Activated T-helper 9 cell treated with anti-CD3 and anti-CD28 coated beads, Interleukin-2, amount 50 U/mL, for 16 hours (primary cell): ENCODE data around the gene INAFM2.

Experiments
- DNase-seq: peaks from one replicate; pipeline ENCODE4 v3.0.0-alpha.2; 2020; ENCODE audit warnings: low read depth

The INAFM2 gene

DNA sequence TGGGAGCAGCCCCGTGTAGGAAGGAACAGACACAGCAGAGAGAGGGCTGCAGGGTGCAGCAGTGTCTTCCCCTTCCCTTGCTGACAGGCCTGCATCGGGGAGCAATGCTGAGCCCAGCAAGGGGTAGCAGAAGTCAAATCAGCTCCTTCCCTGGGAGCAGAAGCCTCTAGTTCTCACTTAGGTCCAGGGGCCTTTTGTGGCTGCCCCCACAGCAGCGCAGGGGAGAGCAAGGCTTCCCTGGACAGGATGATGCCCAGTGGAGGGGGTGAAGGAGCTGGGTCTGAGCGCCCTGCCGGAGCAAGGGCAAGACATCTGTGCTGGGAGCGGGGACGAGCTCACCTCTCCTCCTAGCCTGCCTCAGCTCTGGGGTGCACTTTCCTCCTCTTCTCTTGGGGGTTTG lies 16.6 kb upstream of the INAFM2 start:
- no peak for DNase-seq

DNA sequence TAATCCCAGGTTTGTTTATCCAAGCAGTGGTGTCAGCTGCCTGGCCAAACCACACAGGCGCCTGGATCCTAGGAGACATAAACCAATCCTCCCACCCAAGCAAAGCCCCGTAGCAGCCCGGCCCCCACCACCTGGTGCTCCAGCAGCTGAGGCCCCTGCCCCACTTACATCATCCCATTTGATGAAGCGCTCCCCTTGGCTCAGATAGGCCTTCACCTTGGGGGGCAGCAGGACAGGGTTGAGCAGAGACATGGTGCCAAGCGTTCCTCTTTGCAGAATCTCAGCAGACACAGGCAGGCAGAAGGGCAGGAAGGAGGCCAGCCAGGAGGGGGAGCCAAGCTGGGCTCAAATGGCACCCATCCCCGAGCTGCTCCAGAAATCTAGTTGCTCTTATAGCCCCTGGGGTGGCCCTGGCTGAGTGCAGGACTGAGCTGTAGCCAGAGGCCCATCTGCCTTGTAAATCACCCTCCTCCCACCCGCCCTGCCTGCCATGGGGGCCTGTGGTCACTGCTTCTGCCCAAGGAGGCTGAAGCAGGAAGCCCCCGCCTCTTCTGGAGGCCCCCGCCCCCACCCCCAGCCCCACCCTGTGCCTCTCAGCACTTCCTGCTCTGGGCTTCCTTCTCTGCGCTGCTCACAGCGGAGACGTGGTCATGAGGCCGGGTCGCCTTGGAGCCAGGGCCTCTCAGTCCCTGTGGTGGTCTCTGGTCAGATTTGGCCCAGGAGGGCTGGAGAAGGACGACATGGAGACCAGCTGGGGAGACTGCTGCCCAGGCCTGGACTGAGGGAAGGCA lies 15.9 kb upstream of the INAFM2 start, which contains the start of gene PLCB2:
Gene PLCB2, minus strand, starts transcription at position 515 of the 791 bp plus-strand sequence. Its CDS starts 263 bp downstream, at position 252.
- DNase-seq = peak; percentile 55

DNA sequence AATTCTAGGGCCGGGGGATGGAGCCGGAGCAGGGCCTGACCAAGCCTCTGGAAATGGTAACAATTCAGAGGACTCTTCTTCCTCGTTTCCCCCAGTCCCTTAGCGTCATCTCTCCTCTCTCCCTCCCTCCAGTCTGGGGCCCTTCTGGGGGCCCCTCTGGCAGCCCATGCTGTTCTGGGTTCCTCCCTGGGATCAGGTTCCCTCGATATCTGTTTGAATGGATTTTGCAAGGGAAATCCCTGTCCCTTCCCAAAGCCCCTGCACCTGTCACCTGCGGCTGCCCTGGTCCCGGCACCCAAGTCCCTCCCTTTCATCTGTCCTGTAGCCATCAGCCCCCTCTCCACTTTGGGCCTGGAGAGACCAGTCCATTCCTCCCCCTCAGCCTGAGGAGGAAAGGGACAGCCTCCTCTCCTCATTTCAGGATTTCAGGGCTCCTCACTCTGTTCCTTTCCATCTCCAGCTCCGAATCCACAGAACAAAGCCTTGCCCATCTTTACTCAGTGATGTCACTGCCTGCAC lies 14.1 kb upstream of the INAFM2 start:
- no peak for DNase-seq

DNA sequence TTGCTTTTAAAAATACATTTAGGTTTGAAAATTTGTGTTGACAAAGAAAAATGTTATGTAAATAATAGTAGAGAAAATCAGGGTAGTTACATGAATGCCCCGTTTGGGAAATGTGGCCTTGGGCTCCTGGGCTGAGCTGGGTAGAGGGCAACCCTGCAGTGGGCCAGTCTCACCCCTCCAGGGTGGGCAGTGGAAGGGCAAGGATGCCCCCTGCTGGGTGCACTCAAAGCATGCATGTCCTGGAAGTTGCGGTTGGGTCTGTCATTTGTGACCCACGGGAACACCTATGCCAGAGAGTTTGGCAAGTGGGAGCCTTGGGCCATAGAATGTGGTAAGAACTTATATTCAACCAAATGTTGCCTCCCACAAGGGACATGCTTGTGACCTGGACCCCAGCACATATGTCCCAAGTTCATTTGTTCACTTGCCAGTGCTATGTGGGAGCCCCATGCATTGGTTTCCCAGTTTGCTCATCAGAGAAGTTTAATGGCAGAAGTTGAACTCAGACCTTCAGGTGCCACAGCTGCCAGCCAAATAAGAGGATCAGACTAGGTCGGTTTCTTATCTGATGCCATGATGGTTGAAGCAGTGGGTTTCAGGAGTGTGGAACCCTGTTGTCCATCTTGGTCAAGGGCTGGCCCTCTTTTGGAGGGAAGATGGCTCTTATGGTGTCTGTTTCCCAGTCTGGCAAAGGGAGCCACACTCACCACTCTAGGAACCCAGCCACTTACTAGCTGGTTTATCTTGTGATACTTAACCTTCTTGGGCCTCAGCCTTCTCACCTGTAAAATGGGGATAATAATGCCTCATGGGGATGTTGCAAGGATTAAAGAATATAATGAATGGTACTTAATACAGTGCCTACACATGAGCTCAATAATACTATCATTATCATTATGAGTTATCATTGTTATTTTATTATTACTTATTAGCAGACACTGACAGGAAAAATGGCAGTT lies 13.2 kb upstream of the INAFM2 start:
- DNase-seq = peak; percentile 30

DNA sequence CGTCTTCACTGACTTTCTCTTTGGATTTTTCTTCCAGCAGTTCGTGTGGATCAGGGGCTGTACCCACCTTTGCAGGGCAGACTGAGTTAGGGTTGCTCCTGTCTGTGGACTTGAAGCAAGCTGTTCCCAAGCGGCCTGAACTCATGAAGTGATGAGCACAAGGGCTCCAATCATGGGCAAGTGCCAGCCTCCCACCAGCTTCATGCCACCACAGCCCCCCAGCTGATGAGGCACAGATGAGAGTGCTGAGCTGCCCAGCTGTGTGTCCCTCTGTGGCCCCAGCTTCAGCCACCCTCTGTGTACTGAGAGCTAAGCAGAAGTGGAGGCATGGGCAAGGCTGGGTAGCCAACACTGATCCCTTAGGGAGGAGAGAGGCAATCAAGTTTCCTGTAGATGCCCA lies 12.5 kb upstream of the INAFM2 start:
- no peak for DNase-seq

DNA sequence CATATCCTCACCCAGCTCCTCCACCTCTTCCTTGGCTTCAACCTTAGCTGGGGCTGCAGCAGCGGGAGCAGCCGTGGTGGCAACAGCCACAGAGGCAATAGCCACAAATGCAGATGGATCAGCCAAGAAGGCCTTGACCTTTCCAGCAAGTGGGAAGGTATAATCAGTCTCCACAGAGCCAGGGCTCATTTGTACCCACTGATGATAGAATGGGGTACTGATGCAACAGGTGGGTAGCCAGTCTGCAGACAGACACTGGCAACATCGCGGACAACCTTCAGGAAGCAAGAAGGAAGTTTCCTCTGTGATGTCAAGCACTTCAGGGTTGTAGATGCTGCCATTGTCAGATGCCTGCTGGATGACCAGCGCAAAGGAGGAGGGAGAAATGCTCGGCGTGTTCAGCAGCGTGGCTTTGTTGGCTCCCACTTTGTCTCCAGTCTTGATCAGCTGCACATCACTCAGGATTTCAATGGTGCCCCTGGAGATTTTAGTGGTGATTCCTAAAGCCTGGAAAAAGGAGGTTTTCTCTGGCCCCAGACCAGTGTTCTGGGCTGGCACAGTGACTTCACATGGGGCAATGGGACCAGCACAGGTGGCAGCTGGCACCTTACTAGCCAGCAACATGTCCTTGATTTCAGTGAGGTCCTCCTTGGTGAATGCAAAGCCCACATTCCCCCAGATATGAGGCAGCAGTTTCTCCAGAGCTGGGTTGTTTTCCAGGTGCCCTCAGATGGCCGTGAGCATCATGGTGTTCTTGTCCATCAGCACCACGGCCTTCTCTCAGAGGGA lies 10.9 kb upstream of the INAFM2 start:
- no peak for DNase-seq

DNA sequence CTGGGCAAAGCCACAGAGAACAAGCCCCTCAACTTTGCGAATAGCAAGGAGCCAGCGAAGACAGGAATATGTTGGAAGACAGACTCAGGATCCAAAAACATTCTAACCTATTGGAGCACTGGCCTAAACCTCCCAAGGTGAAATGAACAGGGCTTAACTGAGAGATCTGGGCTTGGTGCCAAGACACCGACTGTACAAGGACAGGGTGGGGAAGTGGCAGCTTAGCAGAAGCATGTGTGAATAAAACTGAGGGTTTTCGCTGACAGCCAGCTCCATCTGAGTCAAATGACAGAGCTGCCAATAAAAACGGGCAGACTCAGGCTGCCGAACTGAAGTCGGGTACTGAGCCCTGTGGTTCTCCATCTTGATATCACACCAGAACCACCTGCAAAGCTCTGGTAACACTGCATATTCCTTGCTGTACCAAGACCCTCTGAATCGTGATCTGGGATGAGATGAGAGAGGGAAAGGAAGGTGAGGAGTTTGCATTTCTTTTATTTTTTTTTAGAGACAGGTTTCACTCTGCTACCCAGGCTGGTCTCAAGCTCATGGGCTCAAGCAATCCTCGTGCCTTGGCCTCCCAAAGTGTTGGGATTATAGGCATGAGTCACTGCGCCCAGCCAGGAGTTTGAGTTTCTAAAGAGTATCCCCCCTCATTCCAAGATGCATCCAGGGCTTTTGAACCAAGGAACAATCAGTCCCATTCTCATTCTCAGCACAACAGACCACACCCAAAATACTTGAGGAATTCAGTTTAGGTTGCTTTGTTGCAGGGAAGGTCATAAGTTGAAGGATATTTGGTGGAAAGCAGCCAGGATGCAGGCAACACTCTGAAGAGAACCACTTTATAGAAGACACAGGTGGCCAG lies 9.7 kb upstream of the INAFM2 start:
- DNase-seq = no peak

DNA sequence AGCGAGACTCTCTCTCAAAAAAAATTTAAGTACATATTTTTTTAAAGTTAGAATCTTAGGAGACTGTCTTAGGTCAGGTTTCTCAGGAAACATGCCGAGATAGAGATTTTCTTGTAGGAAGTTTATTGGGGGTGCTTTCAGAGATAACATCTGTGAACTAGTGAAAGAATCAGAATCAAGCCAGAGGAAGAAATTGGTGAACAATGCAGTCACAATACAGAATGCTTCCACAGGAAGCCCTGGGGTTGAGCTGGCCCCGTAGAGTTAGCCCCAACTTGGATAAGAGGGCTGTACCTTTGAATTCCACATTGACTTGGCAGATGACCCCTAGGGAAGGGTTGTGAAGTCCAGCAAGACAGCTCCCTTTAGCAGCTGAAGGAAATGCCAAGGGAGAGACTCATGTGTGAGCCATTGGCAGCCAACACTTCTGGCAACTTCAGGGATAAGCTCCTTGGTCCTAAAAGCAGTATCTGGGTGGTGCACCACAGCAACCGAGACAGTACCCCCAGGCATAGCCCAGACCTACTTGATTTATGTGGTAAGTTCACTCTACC lies 8.7 kb upstream of the INAFM2 start:
- DNase-seq = no peak

DNA sequence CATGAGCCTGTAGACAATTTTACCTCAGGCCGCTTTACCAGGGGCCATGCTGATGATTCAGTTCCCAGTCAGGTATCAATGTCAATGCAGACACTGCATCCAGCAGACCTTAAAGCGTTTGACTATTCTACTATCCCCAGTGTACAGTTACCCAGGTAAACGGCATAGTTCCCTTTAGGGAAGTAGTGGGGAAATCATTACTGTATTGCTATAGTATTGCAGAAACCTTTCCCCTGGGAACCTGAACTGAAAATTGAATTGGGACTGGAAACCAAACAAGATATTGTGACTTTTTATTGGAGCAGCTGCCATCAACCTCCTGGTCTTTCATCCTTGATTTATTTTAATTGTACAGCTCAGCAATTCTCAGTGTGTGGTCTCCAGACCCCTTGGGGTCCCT lies 6.6 kb upstream of the INAFM2 start:
- no peak for DNase-seq

DNA sequence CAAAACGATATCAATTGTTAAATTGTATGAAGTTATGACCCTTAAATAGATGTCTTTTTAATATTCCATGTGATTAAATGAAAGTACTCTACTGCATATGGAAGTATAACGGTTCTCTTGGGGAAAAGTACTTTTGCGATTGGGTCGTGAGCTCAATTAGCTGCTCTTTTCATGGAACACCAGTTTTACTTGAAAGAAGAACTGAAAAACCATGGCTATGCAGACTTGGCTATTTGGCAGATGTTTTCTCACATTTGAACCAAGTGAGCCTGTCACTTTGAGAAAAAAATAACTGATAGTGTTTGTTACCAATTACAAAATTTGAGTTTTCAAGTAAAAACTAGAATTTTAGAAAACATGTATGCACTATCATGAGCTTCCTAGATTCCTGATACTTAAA lies 5.9 kb upstream of the INAFM2 start:
- no peak for DNase-seq

DNA sequence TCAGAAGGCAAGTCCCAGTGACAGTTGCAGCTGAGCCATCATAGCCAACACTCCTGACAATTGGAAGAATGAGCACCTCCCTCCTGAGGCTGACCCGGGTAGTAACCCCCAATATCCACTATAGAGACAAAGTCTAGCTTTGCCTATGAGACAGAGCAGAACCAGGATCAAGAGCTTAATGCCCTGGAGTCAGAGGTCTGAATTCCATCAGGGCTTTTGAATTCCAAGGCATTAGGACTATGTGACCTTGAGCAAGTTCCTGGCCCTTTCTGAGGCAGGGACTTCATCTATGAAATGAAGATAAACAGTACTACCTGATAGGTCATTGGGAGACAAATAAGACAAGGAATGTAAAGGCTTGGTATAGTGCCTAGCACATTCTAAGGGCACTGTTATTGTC lies 3.1 kb upstream of the INAFM2 start:
- no peak for DNase-seq

DNA sequence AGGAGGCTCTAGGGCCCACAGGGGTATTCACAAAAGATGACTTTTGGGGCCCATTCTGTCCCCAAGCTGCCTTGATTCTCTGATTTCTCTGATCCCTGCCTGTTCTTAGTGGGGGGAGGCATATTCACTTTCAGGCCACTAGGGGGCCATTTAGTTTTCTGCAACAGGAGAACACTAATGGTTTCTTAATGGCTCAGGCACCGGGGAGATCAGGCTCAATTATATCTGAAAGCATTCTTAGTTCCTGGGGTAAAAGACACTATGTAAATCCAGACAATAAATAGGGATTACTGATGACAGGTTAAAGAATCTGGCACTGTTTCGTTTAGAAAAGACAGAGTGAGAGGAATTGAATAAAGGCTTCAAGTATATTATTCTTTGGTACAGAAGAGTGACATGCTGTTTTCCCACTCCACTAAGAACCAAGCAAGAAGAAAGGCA lies 2.5 kb upstream of the INAFM2 start:
- DNase-seq = peak; percentile 23

DNA sequence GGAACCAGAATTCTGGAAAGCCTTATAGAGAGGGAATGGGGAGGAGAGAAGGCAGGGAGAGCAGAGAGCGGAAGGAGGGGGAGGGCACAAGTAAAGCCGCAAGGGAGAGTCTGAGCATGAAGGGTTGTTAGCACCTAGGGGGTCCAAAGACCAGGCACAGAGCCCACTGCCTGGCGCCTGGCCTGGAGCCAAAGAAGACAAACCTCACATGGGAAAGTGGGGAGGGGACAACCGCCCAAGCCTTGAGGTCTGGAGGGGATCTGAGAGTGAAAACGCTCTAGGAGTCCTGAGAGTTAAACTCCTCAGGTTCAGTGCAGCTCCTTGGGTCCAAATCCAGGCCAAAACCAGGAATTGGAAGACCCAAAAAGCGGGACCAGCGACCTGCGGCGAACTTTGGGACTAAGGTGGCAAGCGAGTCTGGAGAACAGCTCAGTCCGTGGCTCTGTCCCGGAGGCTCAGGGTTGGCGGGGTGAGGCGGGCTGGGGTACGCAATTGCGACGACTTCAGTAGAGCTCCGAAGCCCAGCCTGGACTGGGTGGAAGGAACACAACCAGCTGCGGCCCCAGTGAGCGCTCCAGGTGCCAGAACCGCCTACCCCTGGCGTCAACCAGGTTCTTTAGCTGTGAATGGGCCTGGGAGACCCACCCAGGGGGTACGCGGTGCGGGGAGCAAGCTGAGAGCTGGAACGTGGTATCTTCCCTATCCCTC lies 807 bp upstream of the INAFM2 start:
- no peak for DNase-seq

DNA sequence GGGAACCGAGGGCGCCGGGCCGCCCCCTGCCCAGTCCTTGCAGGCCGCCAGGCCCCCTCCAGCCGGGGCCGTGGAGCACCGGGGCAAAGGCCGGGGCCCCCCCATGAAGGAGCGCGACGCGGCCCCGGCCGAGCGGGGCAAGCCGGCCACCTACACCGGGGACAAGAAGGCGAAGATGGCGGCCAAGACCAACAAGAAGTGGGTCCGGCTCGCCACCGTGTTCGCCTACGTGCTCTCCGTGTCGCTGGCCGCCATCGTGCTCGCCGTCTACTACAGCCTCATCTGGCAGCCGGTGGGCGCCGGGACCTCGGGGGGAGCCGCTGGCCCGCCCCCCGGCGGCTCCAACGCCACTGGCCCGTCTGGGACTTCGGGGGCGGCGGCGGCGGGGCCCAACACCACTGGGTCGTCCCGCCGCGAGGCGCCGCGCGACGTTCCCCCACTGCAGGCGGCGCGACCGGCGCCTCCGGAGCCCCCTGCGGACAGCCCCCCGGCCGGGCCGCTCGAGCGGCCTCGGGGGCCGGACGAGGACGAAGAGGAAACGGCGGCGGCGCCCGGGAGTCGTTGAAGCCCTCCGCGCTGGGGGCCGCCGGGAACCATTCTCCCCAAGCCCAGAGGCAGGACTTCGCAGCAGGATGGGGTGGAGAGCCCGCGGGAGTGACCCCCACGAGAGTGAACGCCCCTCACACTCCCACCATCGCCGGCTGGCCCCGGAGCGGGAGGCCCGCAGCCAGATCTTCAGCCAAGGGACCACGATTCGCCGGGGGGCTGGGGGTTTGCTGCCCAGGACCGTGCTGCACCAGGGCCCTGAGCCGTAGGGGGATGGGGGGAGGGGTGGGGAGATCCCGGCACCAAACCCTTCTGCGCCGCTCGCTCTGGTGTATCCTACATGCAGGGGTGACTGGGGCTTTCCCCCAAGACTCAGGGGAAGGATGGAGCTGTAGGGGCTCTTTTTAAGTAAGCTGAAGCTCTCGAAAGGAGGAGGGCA lies 753 bp downstream of the INAFM2 start:
- DNase-seq = no peak

DNA sequence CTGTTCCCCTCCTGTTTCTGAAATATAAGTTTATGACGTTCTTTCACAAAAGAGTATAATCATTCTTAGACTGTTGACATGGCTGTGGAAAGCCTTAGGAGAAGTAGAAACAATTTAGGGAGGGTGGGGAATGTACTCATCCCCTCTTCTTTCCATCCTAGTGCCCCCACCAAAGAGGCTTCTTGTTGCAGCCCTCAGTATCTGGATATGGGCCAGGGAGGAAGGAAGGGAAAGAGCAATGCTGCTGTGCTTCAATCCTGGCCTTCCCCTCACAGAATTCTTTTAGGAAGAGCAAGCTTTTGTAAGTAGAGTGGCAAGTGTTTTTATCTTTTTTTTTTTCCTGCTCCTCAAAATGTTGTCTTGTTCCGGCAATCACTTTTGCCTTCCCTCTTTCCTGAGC lies 1.7 kb downstream of the INAFM2 start:
- no peak for DNase-seq

DNA sequence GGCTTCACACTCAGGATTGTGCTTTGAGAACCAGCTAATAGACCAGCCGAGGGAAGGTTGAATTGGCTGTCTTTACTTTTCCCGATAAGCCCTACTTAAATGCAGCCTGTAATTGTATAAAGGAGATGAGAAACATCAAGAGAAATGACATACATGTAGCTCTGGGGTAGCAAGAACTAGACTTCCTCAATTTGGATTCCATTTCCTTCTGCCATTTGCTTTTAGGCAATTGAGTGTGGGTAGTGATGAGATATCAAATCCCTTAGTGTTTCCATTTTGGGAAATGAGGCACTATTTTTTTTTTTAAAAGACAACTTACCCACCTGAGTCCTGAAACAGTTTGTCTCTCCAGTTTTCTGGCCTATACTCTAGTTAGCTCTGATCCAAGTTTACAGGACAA lies 2.2 kb downstream of the INAFM2 start:
- DNase-seq = no peak

DNA sequence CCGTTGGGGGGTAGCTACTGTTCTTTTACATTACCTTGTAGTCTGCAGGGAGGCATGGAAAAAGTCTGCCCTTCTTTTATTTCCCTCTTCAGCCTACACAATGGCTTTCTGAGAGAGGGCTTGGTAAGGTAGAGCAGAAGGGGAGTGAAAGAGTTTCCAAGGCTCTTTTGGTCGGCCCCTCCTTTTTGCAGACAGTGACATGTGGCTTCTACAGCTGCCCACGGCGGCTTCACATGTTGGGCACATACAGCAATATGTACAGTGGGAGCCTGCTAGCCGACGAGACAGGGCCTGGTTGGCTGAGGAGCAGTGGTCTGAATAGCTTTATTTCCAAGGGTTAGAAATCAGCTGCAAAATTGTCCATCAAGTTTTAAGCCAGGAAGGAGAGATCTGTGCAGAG lies 4.0 kb downstream of the INAFM2 start:
- DNase-seq = no peak

DNA sequence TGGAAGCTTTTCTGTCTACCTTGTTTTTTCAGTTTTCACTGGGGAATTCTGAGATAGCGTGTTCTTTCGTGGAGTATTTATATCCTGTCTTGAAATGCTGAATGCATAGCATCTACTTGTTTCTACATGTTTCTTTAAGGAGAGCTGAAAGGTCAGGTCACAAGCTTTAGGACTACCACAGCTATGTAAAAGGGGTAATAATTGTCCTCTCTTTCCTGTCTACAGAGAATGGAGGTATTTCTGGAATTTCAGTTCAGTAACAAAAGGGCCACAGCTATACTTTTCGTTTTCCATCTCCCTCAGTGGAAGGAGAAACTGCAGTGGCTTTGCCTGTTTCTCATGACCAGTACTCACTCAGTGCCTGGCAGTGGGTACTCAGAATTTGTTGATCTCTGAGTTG lies 4.7 kb downstream of the INAFM2 start:
- DNase-seq = no peak

DNA sequence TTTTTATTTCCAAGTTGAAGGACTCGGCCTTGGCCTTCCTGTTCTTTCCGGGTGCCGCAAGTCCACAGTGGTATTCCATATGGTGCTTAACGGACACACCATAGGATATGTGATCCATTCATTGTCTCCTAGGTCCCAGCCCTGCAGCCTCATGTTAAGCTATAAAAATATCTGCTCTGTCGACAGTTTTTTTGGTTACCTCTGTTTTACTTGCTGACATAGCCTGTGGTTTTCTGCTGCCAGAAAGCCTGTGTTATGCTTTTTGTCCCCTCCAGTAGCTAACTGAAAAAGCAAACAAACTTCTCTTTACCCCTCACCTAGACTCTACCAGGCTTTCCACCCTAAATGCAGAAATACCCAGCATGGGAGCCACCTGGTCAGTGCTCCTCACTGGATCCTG lies 5.3 kb downstream of the INAFM2 start:
- no peak for DNase-seq
